WERI-Rb-1 (cell line): Measurements from ENCODE around the gene TNIP3.

Source experiments
- DNase-seq: peaks from one replicate; pipeline ENCODE4 v3.0.0-alpha.2; 2020
- H3K27ac ChIP-seq: fragments of 250-450 bp; sonication (Bioruptor Pico); 2 replicates; pipeline ENCODE4 v1.5.1; 2020; ENCODE audit warnings: mild to moderate bottlenecking, moderate library complexity
- H3K27me3 ChIP-seq: fragments of 250-450 bp; sonication (Bioruptor Pico); 2 replicates; pipeline ENCODE4 v1.5.1; 2021; ENCODE audit warnings: mild to moderate bottlenecking, low read depth, moderate library complexity; ENCODE audit not compliant: insufficient read depth, severe bottlenecking
- H3K36me3 ChIP-seq: fragments of 250-450 bp; sonication (Bioruptor Pico); 2 replicates; pipeline ENCODE4 v1.5.1; 2020; ENCODE audit warnings: mild to moderate bottlenecking, moderate library complexity
- H3K4me3 ChIP-seq: 2 replicates; pipeline ENCODE4 v1.5.1; 2011; ENCODE audit warnings: low read depth, mild to moderate bottlenecking, control low read depth, low read length
- H3K9me3 ChIP-seq: fragments of 250-450 bp; sonication (Bioruptor Pico); 2 replicates; pipeline ENCODE4 v1.5.1; 2021; ENCODE audit warnings: mild to moderate bottlenecking, moderate library complexity; ENCODE audit not compliant: severe bottlenecking
- TF ChIP-seq, protein P1 (sequence below): IDR thresholded peaks from 2 replicates; pipeline ENCODE4 v1.5.1; 2011; ENCODE audit warnings: low read depth, mild to moderate bottlenecking, control low read depth, inconsistent platforms, low read length

TNIP3 gene

DNA sequence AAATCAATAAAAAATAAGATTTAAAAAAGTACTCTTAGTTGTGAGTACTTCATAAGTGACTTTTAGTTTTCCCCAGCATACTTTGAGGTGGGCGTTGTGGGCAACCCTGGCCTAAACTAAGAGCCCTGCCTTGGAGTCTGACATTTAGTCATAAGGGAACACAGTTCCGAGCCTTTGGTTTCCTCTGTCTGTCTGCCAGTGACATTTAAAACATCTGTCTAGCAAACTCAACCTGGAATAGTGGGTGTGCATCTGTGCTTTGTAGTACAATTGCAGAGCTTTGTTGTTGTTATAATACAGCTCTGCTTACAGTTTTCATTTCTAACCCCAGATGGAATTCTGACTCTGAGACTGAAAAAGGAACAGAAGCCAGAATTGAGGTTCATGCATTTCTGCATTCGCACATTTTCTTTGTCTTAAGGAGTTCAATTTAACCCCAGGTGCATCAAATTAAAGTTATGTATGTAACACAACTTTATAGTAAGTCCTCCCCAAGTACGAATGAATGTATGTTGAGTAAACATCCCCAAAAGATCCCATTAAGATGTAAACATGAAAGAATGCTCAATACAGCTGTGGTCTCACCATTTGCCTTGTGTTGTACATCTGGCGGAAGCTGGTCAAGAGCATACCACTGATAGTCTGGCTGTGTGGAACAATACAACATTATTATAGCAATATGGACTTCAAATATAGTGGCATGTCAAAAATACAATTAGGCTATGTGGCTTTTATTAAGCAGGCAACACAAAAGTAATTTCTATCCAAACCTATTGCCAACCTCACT, 25.9 kb downstream of the TNIP3 start:
- TF ChIP-seq, protein P1, sequence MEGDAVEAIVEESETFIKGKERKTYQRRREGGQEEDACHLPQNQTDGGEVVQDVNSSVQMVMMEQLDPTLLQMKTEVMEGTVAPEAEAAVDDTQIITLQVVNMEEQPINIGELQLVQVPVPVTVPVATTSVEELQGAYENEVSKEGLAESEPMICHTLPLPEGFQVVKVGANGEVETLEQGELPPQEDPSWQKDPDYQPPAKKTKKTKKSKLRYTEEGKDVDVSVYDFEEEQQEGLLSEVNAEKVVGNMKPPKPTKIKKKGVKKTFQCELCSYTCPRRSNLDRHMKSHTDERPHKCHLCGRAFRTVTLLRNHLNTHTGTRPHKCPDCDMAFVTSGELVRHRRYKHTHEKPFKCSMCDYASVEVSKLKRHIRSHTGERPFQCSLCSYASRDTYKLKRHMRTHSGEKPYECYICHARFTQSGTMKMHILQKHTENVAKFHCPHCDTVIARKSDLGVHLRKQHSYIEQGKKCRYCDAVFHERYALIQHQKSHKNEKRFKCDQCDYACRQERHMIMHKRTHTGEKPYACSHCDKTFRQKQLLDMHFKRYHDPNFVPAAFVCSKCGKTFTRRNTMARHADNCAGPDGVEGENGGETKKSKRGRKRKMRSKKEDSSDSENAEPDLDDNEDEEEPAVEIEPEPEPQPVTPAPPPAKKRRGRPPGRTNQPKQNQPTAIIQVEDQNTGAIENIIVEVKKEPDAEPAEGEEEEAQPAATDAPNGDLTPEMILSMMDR = no peak
- no peaks in the 10 kb centered on the region for H3K9me3 ChIP-seq
- no peak overlapping the region for H3K27ac ChIP-seq
- H3K36me3 ChIP-seq = no peaks in the 10 kb centered on the region
- no peak for DNase-seq
- H3K27me3 ChIP-seq = no peaks in the 10 kb centered on the region
- no peak overlapping the region for H3K4me3 ChIP-seq

DNA sequence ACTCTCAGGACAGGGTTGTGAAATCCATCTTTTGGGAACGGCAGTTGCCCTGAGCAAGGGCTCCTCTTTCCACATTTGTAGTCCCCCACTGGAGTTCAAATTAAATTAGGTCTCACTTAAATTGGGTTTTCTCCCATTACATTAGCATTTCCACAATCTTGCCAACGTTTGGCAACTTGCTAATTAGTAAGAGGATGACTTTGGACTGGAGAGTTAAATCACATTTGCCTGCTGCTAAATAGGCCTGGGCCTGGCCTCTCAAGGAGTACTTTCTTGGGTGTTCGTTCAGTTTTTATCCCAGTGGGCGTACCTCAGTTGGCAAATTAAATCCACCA, 33.8 kb downstream of the TNIP3 start:
- H3K9me3 ChIP-seq = peaks cover 7% of the 10 kb centered on the region
- no peak for DNase-seq
- TF ChIP-seq, protein P1 = no peak
- H3K27ac ChIP-seq = no peak overlapping the region
- no peaks in the 10 kb centered on the region for H3K36me3 ChIP-seq
- no peaks in the 10 kb centered on the region for H3K27me3 ChIP-seq
- H3K4me3 ChIP-seq = no peak overlapping the region

DNA sequence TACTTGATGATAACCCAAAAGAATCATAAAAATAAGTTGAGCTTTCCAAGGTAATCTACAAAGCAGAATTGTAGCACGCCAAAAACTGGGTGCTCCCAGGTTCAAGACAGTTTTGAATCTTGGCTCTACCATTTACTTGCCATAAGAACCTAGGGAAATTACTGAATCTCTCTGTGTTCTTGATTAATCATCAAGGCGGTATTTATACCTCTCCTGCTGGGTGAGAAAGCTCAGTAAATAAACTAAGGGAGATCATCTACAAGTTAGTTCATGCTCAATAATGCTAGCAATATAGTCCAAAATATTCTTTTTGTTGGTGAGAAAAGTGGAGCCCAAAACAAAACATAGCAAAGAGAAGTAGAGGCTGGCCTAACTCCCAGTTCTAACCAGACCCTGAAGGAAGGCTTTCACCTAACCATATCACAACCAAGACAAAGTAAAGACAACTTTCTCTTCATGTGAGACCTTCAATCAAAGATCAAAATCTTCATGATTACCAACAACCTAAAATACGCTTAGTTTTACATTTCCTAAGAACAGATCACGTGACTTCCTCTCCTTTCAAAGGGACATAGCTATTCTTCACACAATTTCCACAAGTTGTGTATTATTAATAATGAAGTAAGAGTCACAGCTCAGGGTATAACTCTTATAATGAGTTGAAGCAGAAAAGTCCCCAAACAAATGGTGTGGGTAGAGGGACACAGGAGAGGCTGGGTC, 34.4 kb downstream of the TNIP3 start:
- Histone ChIP-seq H3K27ac (no peak overlapping the region), H3K36me3 (no peaks in the 10 kb centered on the region), H3K9me3 (peaks cover 7% of the 10 kb centered on the region), H3K27me3 (no peaks in the 10 kb centered on the region), H3K4me3 (no peak overlapping the region)
- TF ChIP-seq, protein P1 = no peak
- no peak for DNase-seq

DNA sequence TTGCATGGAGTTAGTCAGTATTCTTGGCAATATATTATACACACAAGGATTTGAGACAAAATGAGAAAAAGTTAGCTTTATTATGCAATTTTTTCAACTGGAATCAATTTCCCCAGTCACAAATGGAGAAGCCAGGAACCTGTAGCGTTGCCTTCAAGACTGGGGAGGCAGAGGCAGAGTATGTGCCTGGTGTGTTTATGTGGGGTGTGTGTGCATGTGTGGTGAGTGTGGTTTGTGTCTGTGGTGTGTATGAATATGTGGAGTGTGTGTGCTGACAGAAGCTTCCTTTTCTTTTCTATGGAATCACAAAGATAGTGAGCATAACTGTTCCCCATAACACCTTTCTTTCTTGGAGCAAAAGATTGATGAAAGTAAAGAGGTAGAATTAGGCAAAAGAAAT, 37.0 kb downstream of the TNIP3 start:
- H3K4me3 ChIP-seq = no peak overlapping the region
- no peaks in the 10 kb centered on the region for H3K36me3 ChIP-seq
- H3K9me3 ChIP-seq = peaks cover 7% of the 10 kb centered on the region
- TF ChIP-seq, protein P1 = no peak
- H3K27ac ChIP-seq = no peak overlapping the region
- no peak for DNase-seq
- H3K27me3 ChIP-seq = no peaks in the 10 kb centered on the region

DNA sequence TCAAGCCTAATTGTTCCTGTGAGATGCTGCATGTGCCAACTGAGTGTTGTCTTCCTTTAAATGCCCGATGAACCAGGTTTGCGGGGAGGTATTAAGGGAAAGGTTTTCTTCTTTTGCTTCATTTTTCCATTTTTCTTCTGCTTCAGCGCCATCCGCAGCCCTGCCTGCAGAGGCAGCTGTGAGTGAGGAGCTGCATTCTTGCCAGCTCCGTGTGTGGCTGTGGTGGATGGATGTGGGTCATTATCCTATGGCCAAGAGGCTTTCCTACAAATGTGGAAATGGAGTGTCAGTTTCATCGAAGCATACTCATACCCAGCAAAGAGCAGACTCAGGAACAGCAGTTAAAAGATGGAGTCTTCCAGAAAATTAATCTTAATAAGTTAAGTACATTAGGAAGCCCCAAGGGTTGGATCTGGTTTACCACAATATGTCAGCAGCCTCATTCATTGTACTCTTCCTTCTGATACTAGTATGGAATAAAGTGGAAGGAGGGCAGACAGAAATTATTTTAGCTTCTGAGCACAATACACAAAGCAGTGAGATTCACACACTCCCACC, 37.6 kb downstream of the TNIP3 start:
- no peak for DNase-seq
- TF ChIP-seq, protein P1 = no peak
- Histone ChIP-seq H3K9me3 (peaks cover 7% of the 10 kb centered on the region), H3K36me3 (no peaks in the 10 kb centered on the region), H3K27me3 (no peaks in the 10 kb centered on the region), H3K4me3 (no peak overlapping the region), H3K27ac (no peak overlapping the region)
